Measurements from ENCODE around the gene RUSC1.
"Not testable (repeated sequence)": the region's sequence is repeated elsewhere in the genome, so short reads cannot be mapped to it uniquely, and the experiment has no call there.

Gene RUSC1

GRCh38 chr1:155322953-155323728 lies 2.4 kb downstream of the RUSC1 start:
- peak; percentile 99 for DNase-seq (ENCODE audit: low read depth)

GRCh38 chr1:155323729-155324036 lies 3.0 kb downstream of the RUSC1 start:
- DNase-seq (ENCODE audit: low read depth), result peak; percentile 90

GRCh38 chr1:155324037-155324716 lies 3.5 kb downstream of the RUSC1 start:
- peak; percentile 98 for DNase-seq (ENCODE audit: low read depth)

- peak; percentile 63 for DNase-seq (ENCODE audit: low read depth)
Measured at GRCh38 chr1:155324717-155325602, 4.3 kb downstream of the RUSC1 start.

- DNase-seq (ENCODE audit: low read depth), result no peak
Measured at GRCh38 chr1:155325603-155325893, 4.9 kb downstream of the RUSC1 start.

GRCh38 chr1:155326020-155326526 lies 5.4 kb downstream of the RUSC1 start:
- DNase-seq (ENCODE audit: low read depth), result no peak

GRCh38 chr1:155326631-155327037 lies 5.9 kb downstream of the RUSC1 start:
- DNase-seq (ENCODE audit: low read depth), result no peak

GRCh38 chr1:155327981-155328380 lies 7.3 kb downstream of the RUSC1 start:
- no peak for DNase-seq (ENCODE audit: low read depth)

- DNase-seq (ENCODE audit: low read depth), result not testable (repeated sequence)
Measured at GRCh38 chr1:155328856-155329255, 8.2 kb downstream of the RUSC1 start.

GRCh38 chr1:155329980-155330598 lies 9.4 kb downstream of the RUSC1 start:
- no peak for DNase-seq (ENCODE audit: low read depth)

GRCh38 chr1:155334962-155335361 lies 14.3 kb downstream of the RUSC1 start:
- no peak for DNase-seq (ENCODE audit: low read depth)

GRCh38 chr1:155339515-155340097 lies 18.9 kb downstream of the RUSC1 start:
- no peak for DNase-seq (ENCODE audit: low read depth)

- no peak for DNase-seq (ENCODE audit: low read depth)
Measured at GRCh38 chr1:155342842-155343241, 22.1 kb downstream of the RUSC1 start.

GRCh38 chr1:155352631-155353030 lies 31.9 kb downstream of the RUSC1 start:
- DNase-seq (ENCODE audit: low read depth), result no peak

- no peak for DNase-seq (ENCODE audit: low read depth)
Measured at GRCh38 chr1:155360051-155360450, 39.4 kb downstream of the RUSC1 start.

GRCh38 chr1:155379180-155379579 lies 58.5 kb downstream of the RUSC1 start:
- DNase-seq (ENCODE audit: low read depth), result no peak

GRCh38 chr1:155379631-155380090 lies 59.0 kb downstream of the RUSC1 start:
- DNase-seq (ENCODE audit: low read depth), result peak; percentile 38
